Measurements from ENCODE around the gene RASAL1. TPM values are rescaled to one million over a fixed set of nuclear protein-coding genes. Genes with fewer than 3 reads are reported as not detected.

The RASAL1 gene
- 0.27 to 0.55 TPM (median 0.29 TPM) in 5 replicates for total RNA-seq (2022; extraction: Qiagen RNA extraction; ENCODE audit: low read depth)

DNA sequence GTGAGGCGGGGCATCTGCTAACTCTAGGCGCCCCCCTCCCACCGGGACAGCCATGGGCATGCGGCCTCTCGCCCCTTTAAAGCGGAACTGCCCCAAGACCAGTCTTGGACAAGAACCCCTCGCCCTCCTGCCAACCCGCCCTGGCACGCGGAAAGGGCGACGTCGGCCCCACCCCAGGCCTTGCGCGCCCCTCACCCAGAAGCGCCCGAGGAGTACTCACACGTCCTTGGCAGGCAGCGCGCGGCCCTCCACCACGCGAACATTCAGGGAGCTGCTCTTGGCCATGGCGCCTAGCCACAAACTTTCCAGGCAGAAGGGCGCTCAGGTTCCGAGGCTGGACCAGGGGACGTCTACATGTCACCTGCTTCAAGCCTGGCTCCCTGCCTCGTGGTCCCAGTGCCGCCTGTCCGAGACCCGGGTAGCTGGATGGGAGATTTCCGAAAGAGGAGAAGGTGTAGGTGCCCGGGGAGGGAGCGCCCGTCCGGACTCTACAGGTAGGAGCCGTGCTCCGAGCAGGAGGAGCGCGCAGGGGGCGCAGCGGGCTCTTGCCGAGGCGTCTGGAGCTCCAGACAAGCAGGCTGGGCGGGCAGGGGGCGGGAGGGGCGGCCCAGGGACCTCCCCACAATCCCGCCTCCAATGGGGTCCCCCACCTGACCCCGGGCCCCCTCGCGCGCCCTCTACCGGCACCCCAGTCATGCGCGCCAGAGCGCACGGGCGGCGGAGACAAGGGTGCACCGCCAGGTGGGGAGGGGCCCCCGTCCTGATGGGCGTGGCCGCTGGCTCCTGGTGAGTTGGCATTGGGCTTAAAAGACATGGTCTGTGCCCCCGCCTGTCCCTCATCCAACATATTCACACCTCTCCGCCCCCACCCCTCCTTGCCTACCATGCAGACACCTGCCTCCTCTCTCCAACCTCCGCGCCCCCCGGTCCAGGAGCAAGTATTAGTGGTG is at the start of gene RASAL1:
Gene RASAL1 (minus strand): TSS at position 584 of the 950 bp plus-strand sequence. CDS start 299 bp downstream, at position 285.

DNA sequence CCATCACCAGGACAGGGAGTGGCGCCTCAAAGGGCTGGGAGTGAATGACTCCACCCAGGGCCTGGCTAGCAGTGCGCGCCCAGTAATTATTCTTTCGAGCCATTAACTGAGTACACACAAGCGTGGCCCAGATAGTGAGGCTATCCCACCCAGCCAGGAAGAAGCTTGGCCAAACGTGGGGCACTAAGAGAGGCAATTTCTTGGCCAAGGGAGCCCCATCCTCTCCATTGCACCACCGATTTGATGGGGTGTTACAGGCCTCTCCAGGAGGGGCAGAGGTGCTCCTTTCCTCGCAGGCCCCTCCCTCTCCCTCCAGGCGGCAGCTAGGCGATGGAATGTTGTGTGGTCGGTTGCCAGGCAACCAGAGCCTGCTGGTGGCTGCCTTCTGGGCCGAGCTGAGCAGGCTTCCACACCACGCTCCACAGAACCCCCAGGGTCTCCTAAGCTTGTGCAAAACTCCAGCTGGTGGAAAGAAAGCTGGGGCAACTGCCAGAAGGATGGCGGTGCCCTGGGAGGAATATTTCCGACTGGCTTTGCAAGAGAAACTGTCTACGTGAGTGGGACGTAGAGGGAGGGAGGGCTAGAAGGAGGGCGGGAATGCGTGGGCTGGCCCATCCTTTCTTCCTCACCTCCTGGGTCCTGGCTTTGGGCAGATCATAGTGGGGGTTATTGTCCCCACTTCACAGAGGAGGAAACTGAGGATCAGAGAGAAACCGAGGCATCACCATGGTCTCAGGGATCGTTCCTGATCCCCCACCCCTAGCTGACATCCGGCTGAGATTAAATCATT is 14.0 kb upstream of the RASAL1 start, which contains the start of gene CFAP73:
Gene CFAP73 (plus strand): TSS at position 364 of the 790 bp plus-strand sequence. CDS start 134 bp downstream, at position 498.

DNA sequence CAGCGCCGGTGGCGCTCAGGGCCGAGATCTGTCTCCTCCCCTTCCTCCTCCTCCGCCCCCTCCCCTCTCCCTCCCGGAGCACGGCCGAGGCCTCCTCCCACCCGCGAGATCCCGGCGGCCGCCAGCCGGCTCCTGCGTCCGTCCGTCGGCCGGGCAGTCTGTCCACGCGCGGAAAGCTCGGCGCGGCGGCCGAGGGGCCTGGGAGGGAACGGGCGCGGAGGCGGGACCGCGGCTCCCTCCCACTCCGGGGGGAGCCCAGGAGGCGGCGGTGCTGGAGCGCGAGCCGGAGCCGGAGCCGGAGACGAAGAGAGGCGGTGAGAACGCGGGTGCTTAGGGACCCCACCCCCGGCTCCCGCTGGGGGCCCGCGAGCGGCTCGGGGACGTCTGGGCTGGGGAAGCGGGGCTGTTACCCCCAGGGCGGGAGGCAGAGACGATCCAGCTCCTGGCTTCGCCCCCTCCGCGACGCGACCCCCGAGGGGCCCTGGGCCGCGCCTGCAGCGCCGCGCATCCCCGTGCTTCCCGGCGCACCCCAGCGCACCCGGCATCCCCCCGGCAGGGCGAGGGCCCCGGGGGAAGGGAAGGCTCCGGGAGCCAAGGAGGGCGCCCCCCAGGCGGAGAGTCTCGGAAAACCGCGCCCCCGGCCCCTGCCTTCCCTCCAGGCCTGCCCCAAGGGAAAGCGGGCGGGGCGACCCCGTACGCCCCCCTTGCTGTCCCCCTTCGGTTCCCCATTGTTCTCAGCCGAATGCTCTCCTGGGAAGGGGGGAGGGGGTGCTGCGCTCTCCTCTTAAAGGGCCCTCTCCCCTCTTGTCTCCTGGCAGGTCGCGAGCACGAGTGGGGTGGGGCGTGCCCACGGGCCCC is 78.7 kb downstream of the RASAL1 start, which contains the start of gene DTX1:
Gene DTX1 (plus strand): TSS at position 100 of the 858 bp plus-strand sequence. CDS start 1,463 bp downstream, outside the sequence.

Other genes with a start within 250 kb of the RASAL1 start
- gene OAS1, start 228.8 kb downstream of the RASAL1 start, total RNA-seq (2022; extraction: Qiagen RNA extraction; ENCODE audit: low read depth), result 59.6 to 92.3 TPM (median 83.6 TPM) in 5 replicates
- 23.1 to 33.3 TPM (median 29.4 TPM) in 5 replicates for gene OAS3, start 197.3 kb downstream of the RASAL1 start, total RNA-seq (2022; extraction: Qiagen RNA extraction; ENCODE audit: low read depth)
- gene OAS2, start 157.2 kb downstream of the RASAL1 start, total RNA-seq (2022; extraction: Qiagen RNA extraction; ENCODE audit: low read depth), result 0.15 to 0.77 TPM (median 0.16 TPM) in 5 replicates
- gene DTX1, start 79.0 kb downstream of the RASAL1 start, total RNA-seq (2022; extraction: Qiagen RNA extraction; ENCODE audit: low read depth), result 0.42 to 0.82 TPM (median 0.57 TPM) in 5 replicates
- gene CFAP73, start 14.0 kb upstream of the RASAL1 start, total RNA-seq (2022; extraction: Qiagen RNA extraction; ENCODE audit: low read depth), result 0.10 TPM in 2 of 5 replicates, not detected in the others
- gene DDX54, start 49.7 kb upstream of the RASAL1 start, total RNA-seq (2022; extraction: Qiagen RNA extraction; ENCODE audit: low read depth), result 48.5 to 93.6 TPM (median 79.2 TPM) in 5 replicates
- 25.5 to 37.6 TPM (median 36.6 TPM) in 5 replicates for gene RITA1, start 50.0 kb upstream of the RASAL1 start, total RNA-seq (2022; extraction: Qiagen RNA extraction; ENCODE audit: low read depth)
- gene TPCN1, start 85.7 kb upstream of the RASAL1 start, total RNA-seq (2022; extraction: Qiagen RNA extraction; ENCODE audit: low read depth), result 15.4 to 21.1 TPM (median 20.1 TPM) in 5 replicates
- 7.6 to 9.0 TPM (median 8.4 TPM) in 5 replicates for gene SLC8B1, start 199.3 kb upstream of the RASAL1 start, total RNA-seq (2022; extraction: Qiagen RNA extraction; ENCODE audit: low read depth)
- 25.9 to 36.6 TPM (median 33.4 TPM) in 5 replicates for gene PLBD2, start 222.8 kb upstream of the RASAL1 start, total RNA-seq (2022; extraction: Qiagen RNA extraction; ENCODE audit: low read depth)

Measured in A549 treated with RU486 at 1 μM for 4 hours (cell line).